ENCODE measurements around the gene CASKIN2.
A peak's percentile ranks its signal among the peaks of the same experiment; 100 is the strongest.

CASKIN2 gene

DNA sequence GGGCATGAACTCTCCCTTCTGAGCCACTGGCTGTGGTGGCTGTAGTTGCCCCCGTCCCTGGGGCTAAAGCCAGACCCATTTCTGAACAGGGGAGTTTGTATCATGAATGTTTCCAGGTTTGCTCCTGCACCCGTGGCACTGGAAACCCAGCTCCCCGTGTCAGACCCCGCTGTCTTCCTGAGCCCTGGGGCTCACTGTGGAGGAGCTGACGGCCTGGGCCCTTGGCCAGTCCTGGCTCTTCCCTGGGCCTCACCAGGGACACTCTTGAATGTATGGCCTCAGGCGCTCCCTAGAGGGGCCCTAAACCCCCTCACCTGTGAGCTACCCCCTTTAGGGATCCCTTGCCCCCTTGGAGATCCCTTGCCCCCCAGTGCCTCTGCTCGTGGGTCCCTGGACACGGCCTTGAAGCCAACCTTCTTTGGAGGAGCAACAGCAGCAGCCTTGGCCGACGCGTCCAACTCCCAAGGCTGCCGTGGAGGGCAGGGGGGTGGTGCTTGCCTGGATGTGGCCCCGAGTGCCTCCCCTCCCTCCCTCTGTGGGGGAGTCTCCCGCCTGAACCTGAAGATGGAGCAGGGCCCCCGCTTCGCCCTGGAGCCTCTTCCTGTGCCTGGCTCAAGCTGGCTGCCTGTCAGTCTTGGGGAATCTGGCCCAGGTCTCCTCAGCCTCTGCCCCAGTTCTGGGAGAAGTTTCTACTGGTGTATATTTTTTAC lies 15.9 kb downstream of the CASKIN2 start:
- H3K27ac ChIP-seq = no peak overlapping the region; the same call in 1 of the 2 replicates
- no peak overlapping the region for H3K4me3 ChIP-seq (ENCODE audit: low read depth, low read length)
- H3K36me3 ChIP-seq = peaks cover 91% of the 10 kb centered on the region

DNA sequence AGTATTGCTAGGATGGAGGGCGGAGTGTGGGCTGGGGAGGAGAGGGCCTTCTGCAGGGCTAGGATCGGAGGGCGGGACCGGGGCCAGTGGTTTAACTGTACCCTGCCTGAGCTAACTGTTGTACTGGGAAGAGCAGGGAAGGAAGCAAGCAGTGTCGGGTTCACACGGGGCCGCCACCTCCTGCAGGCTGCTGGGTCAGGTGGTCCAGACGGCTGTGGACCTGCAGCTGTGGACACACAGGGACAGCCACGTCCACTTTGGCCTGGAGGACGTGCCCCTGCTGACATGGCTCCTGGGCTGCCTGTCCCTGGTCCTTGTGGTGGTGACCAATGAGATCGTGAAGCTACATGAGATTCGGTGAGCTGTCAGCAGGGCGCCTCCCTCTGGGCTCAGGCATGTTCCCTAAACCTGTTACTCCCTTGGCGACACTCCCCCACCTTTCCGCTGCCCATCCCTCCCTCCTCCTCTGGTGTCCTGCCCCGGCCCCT lies 16.6 kb downstream of the CASKIN2 start:
- Histone ChIP-seq H3K4me3 (ENCODE audit: low read depth, low read length) (no peak overlapping the region), H3K9me3 (ENCODE audit: severe bottlenecking) (no peaks in the 10 kb centered on the region), H3K27me3 (ENCODE audit: insufficient read depth, low read depth, severe bottlenecking) (no peaks in the 10 kb centered on the region), H3K27ac (no peak overlapping the region; the same call in 1 of the 2 replicates), H3K36me3 (peaks cover 91% of the 10 kb centered on the region)
- DNase-seq = peak; percentile 67
- TF ChIP-seq, protein P1, sequence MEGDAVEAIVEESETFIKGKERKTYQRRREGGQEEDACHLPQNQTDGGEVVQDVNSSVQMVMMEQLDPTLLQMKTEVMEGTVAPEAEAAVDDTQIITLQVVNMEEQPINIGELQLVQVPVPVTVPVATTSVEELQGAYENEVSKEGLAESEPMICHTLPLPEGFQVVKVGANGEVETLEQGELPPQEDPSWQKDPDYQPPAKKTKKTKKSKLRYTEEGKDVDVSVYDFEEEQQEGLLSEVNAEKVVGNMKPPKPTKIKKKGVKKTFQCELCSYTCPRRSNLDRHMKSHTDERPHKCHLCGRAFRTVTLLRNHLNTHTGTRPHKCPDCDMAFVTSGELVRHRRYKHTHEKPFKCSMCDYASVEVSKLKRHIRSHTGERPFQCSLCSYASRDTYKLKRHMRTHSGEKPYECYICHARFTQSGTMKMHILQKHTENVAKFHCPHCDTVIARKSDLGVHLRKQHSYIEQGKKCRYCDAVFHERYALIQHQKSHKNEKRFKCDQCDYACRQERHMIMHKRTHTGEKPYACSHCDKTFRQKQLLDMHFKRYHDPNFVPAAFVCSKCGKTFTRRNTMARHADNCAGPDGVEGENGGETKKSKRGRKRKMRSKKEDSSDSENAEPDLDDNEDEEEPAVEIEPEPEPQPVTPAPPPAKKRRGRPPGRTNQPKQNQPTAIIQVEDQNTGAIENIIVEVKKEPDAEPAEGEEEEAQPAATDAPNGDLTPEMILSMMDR (IDR thresholded peaks at IDR 0.05; ENCODE audit: low read depth, low read length) = peak; percentile 54

More for the DNA sequence above, 15.9 kb downstream of the CASKIN2 start:
- no peaks in the 10 kb centered on the region for H3K9me3 ChIP-seq (ENCODE audit: severe bottlenecking)
- H3K27me3 ChIP-seq (ENCODE audit: insufficient read depth, low read depth, severe bottlenecking) = no peaks in the 10 kb centered on the region
- TF ChIP-seq, protein P1 (IDR thresholded peaks at IDR 0.05; ENCODE audit: low read depth, low read length) = no peak
- no peak for DNase-seq

DNA sequence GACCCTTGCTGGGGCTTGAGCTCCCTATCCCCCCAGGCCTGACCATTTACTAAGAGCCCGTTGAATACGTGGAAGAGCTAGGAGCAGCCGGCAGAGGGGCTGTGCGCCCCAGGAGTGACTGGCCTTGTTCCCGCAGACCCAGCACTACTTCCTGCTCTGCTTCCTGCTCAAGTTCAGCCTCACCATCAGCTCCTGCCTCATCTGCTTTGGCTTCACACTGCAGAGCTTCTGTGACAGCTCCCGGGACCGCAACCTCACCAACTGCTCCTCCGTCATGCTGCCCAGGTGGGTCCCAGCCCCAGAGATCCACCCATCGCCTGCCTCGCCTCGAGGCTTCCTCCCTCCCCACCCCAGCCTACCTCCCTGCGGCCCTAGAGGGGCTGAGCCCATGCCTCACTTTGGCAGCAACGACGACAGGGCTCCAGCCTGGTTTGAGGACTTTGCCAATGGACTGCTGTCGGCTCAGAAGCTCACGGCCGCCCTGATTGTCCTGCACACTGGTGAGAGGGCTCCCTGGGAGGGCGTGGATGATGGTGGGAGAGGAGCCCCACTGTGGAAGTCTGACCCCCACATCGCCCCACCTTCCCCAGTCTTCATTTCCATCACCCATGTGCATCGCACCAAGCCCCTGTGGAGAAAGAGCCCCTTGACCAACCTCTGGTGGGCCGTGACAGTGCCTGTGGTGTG lies 17.2 kb downstream of the CASKIN2 start:
- Histone ChIP-seq H3K36me3 (peaks cover 94% of the 10 kb centered on the region), H3K9me3 (ENCODE audit: severe bottlenecking) (no peaks in the 10 kb centered on the region), H3K27me3 (ENCODE audit: insufficient read depth, low read depth, severe bottlenecking) (no peaks in the 10 kb centered on the region), H3K4me3 (ENCODE audit: low read depth, low read length) (no peak overlapping the region), H3K27ac (no peak overlapping the region)
- TF ChIP-seq, protein P1 (IDR thresholded peaks at IDR 0.05; ENCODE audit: low read depth, low read length) = no peak
- no peak for DNase-seq

DNA sequence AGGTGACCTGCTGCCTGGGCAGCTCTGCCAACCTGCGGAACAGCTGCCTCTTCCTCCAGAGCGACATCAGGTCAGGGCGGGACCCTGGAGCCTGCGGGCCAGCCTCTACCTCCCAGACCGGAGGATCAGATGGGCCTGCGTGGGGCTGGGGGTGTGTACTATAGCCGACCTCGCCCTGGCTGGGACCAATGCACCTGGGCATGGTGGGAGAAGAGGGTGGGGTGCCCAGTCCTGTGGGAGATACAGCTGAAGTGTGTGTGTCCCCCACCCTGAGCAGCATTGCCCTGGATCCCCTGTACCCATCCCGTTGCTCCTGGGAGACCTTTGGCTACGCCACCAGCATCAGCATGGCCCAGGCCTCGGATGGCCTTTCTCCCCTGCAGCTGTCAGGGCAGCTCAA lies 19.3 kb downstream of the CASKIN2 start:
- Histone ChIP-seq H3K27ac (no peak overlapping the region), H3K36me3 (peaks cover 98% of the 10 kb centered on the region), H3K9me3 (ENCODE audit: severe bottlenecking) (no peaks in the 10 kb centered on the region), H3K27me3 (ENCODE audit: insufficient read depth, low read depth, severe bottlenecking) (no peaks in the 10 kb centered on the region), H3K4me3 (ENCODE audit: low read depth, low read length) (no peak overlapping the region)
- no peak for DNase-seq
- TF ChIP-seq, protein P1 (IDR thresholded peaks at IDR 0.05; ENCODE audit: low read depth, low read length) = no peak

DNA sequence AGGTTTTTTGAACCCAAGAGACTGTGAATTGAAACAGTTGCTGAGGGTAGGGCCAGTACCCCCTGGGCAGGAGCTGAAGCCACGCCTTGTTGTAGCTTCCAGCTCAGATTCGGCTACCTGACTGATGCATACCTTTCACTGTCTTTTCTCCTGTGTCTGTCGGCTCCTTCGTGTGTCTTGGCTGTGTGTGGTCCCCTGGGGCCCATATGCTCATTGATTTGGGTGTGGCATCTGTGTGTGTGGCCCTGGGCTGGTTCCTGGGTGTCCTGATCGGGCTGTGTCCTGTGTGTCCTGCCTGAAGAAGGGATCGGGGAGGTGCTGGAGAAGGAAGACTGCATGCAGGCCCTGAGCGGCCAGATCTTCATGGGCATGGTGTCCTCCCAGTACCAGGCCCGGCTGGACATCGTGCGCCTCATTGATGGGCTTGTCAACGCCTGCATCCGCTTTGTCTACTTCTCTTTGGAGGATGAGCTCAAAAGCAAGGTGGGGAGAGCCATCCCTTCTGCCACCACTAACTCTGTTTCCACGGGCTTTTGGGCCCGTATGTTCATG lies 20.9 kb downstream of the CASKIN2 start:
- TF ChIP-seq, protein P1 (IDR thresholded peaks at IDR 0.05; ENCODE audit: low read depth, low read length) = no peak
- H3K27ac ChIP-seq = no peak overlapping the region
- H3K4me3 ChIP-seq (ENCODE audit: low read depth, low read length) = no peak overlapping the region
- peaks cover 93% of the 10 kb centered on the region for H3K36me3 ChIP-seq
- H3K9me3 ChIP-seq (ENCODE audit: severe bottlenecking) = no peaks in the 10 kb centered on the region
- no peaks in the 10 kb centered on the region for H3K27me3 ChIP-seq (ENCODE audit: insufficient read depth, low read depth, severe bottlenecking)
- DNase-seq = no peak
